Suppressor macrophage treated with lipopolysaccharide for 4 hours (primary cell): ENCODE measurements around the gene RBM20.
A peak's percentile ranks its signal among the peaks of the same experiment; 100 is the strongest.
"Not testable (repeated sequence)": the region's sequence is repeated elsewhere in the genome, so short reads cannot be mapped to it uniquely, and the experiment has no call there.

Experiments used
- DNase-seq: peaks from one replicate; pipeline ENCODE4 v3.0.0-alpha.2; 2020

RBM20 gene

DNA sequence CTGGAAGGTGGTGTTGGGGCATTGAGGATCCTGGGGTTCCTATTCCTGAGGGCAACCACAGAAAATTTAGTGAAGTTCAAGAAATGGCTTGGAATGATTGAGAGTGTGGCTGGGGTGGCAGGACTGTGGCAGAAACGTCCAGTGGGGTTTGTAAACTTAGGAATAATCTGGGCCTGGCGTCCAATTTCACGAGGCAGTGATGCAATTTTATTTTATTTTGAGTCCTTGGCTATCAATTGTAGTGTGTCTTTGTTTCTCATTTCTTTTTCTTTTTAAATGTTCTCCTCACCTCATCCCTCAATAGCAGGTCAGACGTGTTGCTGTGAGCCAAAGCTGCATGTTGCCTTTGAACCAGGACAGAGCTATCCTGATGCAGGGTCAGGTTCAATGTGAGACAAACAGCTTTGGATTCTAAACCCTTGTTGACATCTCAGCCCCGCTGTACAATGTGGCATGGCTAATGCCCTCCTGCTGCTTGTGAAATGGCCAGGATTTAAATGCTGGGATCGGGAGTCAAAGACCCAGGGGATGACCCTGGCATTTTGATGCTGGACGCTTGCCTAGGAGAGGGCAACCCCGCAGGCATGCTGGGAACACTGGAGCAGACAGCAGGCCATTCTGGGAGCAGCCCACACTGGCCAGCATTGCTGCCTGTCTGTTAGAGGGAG lies 64.8 kb downstream of the RBM20 start:
- DNase-seq, result no peak

DNA sequence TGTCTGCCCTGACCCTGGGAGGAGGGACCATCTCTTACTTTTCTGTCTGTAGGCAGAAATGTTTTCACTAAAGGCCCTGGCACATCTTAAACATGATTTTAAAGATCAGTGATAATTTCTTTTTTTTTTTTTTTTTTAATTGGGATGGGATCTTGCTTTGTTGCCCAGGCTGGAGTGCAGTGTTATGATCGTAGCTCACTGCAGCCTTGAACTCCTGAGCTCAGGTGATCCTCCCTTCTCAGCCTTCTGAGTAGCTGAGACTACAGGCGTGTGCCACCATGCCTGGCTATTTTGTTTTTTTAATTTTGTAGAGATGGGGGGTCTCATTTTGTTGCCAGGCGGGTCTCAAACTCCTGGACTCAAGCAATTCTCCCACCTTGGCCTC lies 65.3 kb downstream of the RBM20 start:
- no peak for DNase-seq

DNA sequence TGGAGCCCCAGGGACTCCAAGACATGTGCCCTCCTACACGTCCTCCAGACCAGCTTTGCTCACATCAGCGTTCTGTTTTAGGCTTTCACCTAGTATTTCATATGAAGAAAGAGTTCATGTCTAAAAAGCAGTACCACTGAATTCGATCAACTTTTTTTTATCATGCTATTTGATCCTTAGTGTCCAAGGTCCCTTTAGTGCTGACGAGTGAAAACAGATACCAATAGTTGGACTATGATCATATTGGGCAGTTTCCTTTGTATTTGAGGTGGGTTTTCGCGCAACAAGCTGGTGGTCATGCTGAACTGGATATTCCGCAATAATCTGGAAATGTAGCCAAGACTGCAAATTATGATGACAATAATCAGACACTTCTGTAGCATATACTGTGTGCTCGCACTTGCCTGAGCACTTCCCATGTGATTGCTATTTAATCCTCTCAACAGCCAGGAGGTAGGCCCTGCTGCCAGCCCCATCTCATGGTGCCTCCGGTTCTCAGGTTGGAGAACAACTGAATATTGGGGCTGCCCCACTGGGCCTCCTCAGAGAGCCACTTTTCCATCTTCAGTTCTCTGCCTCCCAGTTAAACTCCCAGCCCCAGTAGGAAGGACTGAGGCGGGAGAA lies 65.9 kb downstream of the RBM20 start:
- DNase-seq, result no peak

DNA sequence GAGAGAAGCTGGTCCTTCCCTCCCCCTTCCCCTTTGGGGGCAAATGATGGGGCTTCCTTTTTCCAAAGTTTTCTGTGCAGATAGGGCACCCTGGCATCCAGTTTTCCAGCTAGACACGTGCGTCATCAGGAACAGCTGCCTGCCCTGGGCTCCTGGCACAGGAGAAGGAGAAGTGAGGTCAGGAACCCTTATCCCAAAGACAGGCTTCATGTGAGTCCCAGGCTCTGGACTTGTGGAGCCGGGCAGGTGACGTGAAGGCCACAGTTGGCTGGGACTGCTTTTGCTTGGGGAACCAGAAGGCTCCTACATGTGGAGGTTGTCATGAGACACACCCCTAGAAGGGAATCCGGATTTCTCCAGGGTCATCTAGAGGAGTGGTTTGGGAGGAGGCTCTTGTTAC lies 66.5 kb downstream of the RBM20 start:
- no peak for DNase-seq

DNA sequence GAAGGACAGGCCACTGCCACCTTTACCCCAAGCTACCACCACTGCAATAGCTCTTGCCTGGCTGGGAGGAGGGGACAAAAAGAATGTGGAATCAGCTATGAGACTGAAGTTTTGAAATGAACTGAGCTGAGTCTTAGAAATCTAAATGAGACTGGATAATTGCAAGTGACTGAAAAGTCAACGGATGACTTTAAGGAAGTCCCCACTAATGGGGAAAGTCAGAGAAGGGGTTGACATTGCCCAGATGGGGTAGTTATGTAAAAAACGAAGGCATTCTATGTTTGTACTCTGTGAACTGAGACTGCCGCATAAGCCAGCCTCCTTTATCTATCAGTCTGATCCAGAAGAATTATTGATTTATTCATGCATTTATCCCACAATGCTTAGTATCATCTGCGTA lies 67.2 kb downstream of the RBM20 start:
- DNase-seq, result no peak

DNA sequence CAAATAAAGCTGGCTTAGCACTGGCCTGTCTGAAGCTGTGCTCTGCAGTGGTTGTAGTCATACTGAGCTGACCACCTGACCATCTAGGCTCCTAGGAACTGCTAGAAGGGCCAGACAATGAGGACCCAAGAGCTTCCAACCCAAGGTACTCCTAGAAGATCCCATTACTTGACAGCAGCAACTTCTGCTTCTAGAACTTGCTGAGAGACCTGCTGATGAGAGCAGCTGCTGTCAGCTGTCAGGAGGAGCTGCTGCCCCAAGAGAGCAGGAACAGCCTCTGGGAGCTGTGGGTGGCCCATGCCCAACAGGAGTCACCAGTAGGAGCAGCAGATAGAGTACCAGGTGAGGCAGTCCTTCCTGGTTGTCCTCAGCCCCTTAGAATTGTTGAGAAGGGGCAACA lies 70.2 kb downstream of the RBM20 start:
- peak; percentile 11 for DNase-seq

DNA sequence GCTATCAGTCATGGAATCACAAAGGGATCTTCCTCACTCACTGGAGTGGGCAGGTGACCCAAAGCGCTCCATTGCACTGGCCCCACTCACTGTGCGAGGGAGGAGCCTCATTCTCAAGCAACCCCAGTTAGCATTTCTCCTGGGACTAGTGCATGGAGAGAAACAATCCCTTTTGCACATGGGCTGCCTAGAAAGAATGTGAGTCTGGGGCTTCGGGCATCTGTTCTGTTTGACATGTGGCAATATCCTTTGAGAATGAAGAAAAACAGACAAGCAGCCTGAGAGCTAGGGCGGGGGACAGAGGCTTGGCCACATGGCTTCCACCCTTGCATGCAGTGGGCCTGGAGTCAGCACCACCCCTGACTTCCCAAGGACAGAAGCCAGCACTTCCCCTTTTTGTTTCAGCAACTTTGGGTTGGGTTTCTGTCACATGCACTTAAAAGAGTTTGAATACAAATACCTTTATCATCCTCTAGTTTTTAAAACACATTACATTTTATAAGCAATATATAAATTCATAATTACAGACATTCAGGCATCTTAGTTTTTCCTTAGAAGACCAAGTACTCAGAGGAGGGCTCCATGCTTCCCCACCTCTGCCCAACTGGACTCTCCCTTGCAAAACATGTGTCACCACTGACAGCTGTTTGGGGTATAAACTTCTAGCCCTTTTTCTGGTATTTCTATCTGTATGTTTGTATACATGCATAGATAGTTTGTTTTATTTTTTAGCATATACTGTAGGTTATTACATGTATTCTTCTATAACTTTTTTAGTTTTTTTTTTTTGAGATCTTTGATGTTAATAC lies 73.8 kb downstream of the RBM20 start:
- DNase-seq, result peak; percentile 81

DNA sequence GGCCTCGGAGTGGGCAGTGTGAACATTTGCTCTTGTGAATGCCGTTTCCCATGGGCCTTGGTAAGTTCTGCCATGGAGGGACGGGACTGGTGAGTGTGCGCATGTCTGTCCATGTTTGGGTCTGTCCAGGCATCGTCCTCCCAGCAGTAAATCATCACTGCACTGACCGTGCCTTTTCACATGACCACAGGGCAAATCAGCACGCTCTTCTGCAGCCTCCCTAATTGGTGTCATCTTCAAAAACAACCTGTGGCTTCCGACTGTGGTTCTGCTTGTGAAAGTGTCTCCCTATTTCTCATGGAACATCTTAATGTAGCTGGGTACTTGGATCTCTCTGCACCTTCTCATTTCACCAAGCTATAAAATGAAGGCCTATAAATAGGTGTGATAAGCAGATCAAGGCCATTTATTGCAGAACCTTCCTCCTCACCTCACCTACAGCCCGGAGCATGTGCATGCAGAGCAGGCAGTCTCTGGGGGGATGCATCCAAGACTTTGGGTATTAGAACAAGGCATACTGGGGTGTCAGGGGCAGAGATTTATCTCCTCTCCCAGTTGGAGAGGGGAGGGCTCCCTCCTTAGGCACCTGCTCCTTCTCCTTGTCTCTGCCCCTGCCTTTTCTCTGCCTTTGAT lies 77.4 kb downstream of the RBM20 start:
- no peak for DNase-seq

DNA sequence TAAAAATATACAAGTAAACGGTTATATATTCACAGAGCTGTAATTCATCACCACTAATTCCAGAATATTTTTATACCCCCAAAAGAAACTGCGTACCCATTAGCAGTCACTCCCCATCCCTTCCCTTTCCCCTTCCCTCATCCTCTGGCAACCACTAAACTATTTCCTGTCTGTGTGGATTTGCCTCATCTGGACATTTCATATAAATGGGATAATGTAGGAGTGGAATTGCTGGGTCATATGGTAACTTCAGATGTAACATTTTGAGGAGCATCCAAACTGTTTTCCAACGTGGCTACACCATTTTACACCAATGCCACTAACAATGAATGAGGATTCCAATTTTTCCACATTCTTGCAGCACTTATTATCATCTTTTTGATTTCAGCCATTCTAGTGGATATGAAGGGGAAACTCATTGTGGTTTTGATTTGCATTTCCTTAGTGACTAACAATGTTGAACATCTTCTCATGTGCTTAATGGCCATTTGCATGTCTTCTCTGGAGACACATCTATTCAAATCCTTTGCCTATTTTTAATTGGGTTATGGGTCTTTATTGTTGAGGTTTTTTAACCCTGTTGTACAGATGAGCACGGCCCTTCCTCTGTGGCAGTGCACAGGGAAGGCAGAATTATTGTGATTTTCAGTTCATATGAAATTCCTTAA lies 79.2 kb downstream of the RBM20 start:
- DNase-seq, result no peak

DNA sequence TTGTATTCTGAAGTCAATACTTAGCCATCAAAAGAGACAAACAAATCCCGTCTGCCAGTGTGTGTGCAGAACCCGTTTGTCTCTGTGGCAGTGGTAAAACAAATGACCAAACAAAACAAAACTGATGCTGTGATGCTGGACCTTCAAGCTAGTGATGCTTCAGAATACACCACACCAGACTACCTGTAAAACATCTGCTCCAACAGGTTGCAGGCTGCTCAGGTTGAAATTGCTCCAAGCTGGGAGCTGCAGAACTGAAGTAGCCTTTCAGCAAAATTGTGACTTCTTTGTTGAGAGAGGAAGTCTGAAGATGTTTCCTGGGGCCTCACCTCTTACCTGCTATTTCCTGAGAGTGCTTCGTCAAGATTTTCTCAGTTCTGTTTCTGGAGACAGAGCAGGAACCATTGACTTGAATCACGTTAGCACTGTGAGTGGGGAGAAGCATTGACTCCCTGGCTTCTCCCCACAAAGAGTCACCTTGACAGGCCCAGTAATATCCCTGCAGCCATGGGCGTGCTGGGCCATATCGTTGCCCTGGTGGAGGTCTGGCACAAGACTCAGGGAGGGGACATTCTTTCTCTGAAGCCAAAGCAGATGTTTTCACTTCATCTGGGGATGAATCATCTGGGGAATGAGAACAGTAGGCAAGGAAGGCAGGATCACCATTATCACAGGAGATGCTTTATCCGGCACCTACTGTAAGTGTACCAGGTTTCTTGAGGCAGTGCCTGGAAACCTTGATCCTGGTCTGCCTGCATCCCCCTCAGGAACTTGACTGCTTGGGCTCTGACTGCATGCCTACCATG lies 80.2 kb downstream of the RBM20 start:
- no peak for DNase-seq

DNA sequence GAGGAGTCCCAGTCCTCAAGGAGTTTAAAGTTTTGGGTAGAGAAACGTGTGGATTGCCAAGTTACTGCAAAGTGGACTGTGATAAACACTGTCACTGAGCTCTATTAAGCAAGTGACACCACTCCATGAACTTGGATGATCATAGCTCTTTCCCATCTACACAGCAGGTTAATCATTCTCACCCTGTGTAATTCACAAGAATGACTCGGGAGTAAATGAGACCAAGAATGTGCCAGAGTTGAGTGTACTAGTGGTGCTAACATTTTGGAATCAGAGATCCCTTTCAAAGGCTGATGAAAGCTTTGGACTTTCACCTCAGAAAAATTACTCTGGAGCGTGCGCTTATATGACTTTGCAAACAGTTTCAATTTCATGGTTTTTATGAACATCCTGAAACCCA lies 80.8 kb downstream of the RBM20 start:
- no peak for DNase-seq

DNA sequence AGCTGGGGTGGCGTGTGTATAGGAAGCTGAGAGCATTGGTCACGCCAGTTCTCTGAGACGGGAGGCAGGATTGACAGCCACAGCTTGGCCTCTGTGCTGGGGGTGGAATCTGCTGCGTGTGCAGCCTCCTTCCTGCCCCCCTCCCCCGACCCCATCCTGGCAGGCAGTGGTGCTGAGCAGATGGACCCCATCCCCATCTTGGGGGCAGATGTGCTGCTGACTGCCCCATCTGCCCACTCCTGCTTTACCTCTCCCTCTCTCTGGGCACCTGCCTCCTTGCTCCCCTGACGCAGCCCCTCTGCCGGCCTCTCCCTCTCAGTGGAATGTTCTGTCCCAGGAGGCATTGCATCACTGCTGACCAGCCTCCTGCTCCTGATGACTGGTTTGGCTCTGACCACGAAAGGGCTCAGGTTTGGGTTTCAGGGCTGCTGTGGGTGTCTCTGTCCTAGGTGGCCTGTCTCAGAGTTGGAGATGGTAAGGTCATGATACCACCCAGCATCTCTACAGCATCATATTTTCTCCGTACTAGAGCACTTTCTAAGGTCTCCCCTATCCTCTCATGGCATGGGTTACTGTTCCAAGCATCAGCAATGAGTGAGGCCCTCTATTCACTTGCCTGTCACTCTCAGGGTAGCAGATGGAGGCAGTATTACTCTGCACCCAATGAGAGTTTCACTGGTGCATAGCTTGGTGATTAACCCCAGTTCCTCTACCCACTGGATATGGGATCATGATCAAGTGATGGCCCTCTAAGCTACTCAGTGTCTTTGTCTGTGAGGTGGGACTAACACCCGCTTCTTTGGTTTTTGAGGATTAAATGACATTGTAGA lies 81.9 kb downstream of the RBM20 start:
- DNase-seq, result no peak

DNA sequence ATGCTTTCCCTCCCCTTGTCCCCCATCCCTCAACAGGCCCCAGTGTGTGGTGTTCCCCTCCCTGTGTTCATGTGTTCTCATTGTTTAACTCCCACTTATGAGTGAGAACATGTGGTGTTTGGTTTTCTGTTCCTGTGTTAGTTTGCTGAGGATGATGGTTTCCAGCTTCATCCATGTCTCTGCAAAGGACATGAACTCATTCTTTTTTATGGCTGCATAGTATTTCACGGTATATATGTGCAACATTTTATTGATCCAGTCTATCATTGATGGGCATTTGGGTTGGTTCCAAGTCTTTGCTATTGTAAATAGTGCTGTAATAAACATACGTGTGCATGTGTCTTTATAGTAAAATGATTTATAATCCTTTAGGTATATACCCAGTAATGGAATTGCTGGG lies 83.6 kb downstream of the RBM20 start:
- DNase-seq, result not testable (repeated sequence)

DNA sequence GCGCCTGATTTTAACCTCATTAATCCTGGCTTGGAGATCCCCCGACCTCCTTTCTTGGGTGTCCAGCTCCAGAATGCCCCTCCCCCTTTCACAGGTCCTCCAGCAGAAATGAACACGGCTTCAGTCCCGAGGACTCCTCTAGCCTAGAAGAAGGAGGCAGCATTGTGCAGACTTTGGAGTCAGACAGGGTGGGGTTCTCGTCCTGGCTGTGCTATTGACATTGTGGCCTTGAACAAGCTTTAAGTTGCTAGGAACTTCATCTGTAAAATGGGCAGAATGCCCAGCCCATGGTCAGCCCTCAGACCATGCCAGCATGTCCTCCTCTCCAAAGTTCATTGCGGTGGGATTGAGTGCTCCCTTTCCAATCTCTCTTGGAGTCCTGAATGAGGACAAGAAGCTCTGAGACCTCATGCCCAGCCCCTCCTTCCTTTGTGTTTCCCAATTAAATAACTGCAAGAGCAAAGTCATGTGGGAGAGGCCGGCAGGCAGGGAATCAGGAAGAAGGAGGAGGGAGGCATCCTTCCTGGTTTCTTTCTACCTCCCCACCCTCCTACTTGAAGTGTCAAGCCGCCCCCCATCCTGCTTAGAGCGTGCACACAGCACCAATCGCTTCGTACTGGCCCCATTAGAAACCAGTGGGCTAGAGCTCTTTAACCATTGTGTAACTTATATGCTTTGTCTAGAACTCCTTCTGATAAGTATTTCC lies 86.4 kb downstream of the RBM20 start:
- DNase-seq, result peak; percentile 12

DNA sequence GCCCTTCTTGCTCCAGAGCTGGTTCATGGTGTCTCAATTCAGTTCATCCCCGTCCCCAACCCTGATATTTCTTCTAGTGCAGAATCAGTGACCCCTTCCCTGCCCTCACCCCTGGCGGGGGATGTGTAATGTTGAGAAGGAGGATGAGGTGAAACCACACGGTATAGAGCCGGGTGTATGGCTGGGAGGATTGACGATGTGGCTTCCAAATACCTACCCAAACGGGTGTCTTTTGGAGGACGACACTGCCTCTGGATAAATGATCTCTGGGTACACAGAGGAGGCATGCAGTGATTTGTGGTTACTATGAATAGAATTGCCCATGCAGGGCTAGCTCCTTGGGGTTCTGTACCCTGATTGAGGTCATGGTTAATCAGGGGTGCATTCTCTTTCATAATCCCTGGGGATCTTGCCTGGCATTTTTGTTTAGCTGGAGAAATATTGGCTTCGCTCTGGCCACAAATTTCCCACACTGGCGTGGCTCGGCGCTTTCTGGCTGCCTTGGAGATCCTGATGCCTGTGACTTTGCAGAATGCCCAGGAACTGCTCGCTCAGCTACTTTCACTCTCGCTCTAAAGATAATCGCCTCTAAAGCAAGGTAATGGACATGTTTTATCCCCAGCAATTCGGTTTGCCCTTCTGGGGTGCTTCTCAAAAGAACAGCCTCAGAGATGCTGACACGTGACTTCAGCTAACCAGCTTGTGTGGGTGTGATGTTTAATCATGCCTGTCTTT lies 89.2 kb downstream of the RBM20 start:
- DNase-seq, result no peak

DNA sequence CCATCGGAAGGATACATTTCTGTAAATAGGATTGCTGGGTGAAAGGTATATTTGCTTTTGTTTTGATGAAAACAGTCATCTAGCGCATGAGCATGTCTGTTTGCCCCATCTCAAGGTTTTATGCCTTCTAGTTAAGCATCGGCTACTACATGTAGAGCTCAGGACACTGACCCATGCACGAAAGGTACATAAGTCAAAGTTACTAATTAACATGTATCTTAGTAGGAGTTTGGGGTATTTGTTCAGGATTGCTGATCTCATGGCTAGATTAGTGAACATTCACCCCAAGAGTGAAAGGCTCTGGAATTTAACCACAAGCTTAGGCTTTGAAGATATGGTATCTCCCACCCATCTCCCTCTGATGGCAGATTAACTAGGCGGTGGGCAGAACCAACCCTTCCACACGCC lies 91.5 kb downstream of the RBM20 start:
- DNase-seq, result no peak

DNA sequence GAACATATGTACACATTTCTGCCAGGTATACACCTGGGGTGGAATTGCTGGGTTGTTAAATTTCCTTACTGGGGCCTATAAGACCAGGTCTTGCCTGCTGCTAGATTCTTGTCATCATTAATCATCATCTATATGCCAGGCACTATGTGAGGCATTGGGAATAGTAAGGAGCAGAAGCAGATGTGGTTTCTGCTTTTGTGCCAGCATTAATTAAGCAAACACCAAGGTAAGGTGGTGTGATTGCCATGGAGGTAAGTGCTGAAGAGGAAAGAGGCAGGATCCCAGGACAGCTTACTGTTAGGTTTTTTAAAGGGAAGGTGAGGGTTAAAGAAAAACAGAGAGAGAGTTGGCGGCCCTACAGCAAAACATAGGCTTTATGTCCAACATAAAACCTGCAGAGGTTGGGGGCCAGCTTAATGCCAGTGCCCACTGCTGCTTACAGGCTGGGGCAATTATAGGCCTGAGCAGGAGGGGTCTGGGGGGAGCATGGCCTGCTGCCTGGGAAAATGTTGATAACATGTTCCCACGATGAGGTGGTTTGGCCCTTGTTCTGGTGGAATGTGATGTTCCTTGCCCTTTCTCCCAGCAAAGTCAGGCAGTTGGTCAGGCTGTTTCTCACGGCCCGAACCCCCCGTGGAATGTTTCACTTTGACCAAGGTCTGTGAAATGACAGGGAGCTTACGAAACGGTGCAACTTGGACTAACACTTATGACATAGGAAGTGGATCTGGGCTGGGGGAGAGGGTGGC lies 93.9 kb downstream of the RBM20 start:
- DNase-seq, result no peak

DNA sequence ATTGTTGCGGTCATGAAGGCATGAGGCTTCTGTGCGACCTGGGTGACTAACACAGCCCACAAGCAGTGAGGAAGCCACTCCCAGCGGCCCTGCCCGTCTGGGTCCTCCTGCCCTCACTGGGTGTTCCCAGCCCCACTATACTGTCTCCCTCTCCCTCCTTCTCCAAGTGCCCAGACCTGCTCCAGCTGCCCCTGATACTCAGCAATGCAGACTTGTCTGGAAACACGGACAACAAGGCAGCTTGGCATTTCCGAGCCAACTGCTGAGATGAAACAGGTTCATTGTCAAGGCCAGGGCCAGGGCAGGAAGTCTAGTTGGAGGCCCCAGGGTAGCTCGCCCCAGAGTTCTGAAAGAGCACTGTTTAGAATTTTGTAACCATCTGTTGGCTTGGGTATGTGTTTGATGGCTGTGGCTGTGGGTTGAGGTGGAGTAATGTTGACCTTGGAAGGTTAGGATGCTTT lies 95.7 kb downstream of the RBM20 start:
- DNase-seq, result no peak

DNA sequence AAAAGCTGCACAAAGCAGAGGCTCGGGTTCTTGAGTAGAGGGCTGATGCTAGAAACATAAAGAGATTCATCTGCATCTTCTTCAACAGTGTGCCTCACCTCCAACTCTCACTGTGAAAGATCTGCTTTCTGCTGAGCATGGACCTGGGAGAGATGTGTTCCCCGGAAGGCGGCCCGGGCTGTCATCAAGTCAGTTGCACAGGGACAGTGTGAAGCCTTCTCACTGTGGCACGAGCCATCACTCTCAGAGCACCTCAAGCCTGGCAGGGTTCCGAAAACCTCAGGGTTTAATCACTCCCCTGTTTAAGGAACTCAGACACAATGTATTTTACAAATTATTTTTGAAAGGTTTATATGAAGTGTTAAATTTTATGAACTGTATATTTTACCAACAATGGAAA lies 98.7 kb downstream of the RBM20 start:
- no peak for DNase-seq
